Measurements from ENCODE around the gene NUP214.
A peak's percentile ranks its signal among the peaks of the same experiment; 100 is the strongest.
"Not testable (repeated sequence)": the region's sequence is repeated elsewhere in the genome, so short reads cannot be mapped to it uniquely, and the experiment has no call there.

The NUP214 gene

GRCh38 chr9:131096269-131097125 lies 28.9 kb upstream of the NUP214 start, which contains the start of gene AIF1L:
TSS of gene AIF1L (plus strand) at chr9:131096531. CDS start at chr9:131096630, 99 bp downstream.
- DNase-seq (ENCODE audit: low spot score): peak; percentile 83

GRCh38 chr9:131097126-131097947 lies 28.0 kb upstream of the NUP214 start:
- DNase-seq (ENCODE audit: low spot score): no peak

- DNase-seq (ENCODE audit: low spot score): no peak
Observed at GRCh38 chr9:131097948-131098278, 27.5 kb upstream of the NUP214 start.

GRCh38 chr9:131098391-131099101 lies 26.8 kb upstream of the NUP214 start:
- no peak for DNase-seq (ENCODE audit: low spot score)

GRCh38 chr9:131099102-131099606 lies 26.2 kb upstream of the NUP214 start:
- DNase-seq (ENCODE audit: low spot score): no peak

GRCh38 chr9:131099845-131100244 lies 25.5 kb upstream of the NUP214 start:
- DNase-seq (ENCODE audit: low spot score): not testable (repeated sequence)

- DNase-seq (ENCODE audit: low spot score): no peak
Observed at GRCh38 chr9:131100445-131100844, 24.9 kb upstream of the NUP214 start.

- no peak for DNase-seq (ENCODE audit: low spot score)
Observed at GRCh38 chr9:131101207-131101964, 24.0 kb upstream of the NUP214 start.

- DNase-seq (ENCODE audit: low spot score): no peak
Observed at GRCh38 chr9:131103024-131103423, 22.4 kb upstream of the NUP214 start.

GRCh38 chr9:131103535-131103934 lies 21.9 kb upstream of the NUP214 start:
- DNase-seq (ENCODE audit: low spot score): no peak

- DNase-seq (ENCODE audit: low spot score): no peak
Observed at GRCh38 chr9:131104016-131104740, 21.2 kb upstream of the NUP214 start.

GRCh38 chr9:131105952-131106351 lies 19.4 kb upstream of the NUP214 start:
- DNase-seq (ENCODE audit: low spot score): no peak

GRCh38 chr9:131107760-131108159 lies 17.6 kb upstream of the NUP214 start:
- DNase-seq (ENCODE audit: low spot score): peak; percentile 72

- DNase-seq (ENCODE audit: low spot score): no peak
Observed at GRCh38 chr9:131111186-131111853, 14.1 kb upstream of the NUP214 start.

- DNase-seq (ENCODE audit: low spot score): peak; percentile 98
Observed at GRCh38 chr9:131111854-131112311, 13.5 kb upstream of the NUP214 start.

GRCh38 chr9:131112374-131113154 lies 12.8 kb upstream of the NUP214 start:
- DNase-seq (ENCODE audit: low spot score): no peak

GRCh38 chr9:131113655-131114054 lies 11.7 kb upstream of the NUP214 start:
- no peak for DNase-seq (ENCODE audit: low spot score)

- DNase-seq (ENCODE audit: low spot score): no peak
Observed at GRCh38 chr9:131114084-131114535, 11.3 kb upstream of the NUP214 start.

- DNase-seq (ENCODE audit: low spot score): not testable (repeated sequence)
Observed at GRCh38 chr9:131115360-131115742, 10.0 kb upstream of the NUP214 start.
